GM12874 (cell line): ENCODE measurements around the gene TEAD3.

Source experiments
- TF ChIP-seq, protein P1 (sequence below): IDR thresholded peaks from 2 replicates; pipeline ENCODE4 v1.5.1; 2011; ENCODE audit warnings: low read depth, mild to moderate bottlenecking, control low read depth, low read length, moderate library complexity; ENCODE audit not compliant: insufficient read depth

Gene TEAD3

DNA sequence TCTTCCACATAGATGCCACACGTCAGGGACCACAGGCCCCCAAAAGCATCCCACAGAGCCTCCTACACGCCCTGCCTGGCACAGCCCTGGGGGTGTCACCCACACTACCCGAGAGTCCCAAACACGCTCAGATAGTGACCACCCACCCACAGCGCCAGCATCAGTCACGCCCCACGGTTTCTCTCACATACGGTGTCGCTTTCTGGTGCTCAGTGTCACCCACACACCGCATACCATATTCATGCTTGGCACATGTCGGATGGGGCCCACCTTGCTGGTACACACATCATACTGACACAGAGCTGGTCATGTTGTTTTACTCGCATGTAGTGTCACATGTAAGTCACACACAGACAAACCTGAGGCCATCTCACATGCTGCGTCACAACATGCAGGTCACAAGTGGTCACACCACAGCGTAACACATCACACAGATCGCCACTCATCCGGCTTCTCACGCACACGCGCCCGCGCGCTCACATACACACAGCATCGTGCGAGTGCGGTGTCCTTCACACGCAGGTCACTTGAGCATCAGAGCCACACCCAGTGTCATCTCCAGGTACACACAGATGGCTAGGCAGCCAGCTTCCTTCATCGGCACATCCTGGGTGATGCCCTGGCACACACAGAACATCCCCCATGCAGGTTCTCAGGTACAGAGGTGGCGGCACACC is 3.4 kb downstream of the TEAD3 start:
- TF ChIP-seq, protein P1, sequence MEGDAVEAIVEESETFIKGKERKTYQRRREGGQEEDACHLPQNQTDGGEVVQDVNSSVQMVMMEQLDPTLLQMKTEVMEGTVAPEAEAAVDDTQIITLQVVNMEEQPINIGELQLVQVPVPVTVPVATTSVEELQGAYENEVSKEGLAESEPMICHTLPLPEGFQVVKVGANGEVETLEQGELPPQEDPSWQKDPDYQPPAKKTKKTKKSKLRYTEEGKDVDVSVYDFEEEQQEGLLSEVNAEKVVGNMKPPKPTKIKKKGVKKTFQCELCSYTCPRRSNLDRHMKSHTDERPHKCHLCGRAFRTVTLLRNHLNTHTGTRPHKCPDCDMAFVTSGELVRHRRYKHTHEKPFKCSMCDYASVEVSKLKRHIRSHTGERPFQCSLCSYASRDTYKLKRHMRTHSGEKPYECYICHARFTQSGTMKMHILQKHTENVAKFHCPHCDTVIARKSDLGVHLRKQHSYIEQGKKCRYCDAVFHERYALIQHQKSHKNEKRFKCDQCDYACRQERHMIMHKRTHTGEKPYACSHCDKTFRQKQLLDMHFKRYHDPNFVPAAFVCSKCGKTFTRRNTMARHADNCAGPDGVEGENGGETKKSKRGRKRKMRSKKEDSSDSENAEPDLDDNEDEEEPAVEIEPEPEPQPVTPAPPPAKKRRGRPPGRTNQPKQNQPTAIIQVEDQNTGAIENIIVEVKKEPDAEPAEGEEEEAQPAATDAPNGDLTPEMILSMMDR, result no peak

DNA sequence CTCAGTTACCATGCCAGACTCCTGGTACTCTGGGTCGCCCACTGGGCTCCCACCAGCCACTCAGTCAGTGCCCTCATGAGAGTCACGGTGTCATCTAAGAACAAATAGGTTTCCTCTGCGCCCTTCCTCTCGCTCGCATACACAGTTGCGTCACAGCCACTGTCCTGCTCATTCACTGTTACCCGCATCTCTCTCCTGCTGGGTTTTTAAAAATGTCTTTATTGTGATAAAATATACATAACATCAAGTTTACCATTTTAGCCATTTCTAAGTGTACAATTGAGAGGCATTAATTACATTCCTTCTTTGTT is 4.0 kb downstream of the TEAD3 start:
- TF ChIP-seq, protein P1, result no peak

DNA sequence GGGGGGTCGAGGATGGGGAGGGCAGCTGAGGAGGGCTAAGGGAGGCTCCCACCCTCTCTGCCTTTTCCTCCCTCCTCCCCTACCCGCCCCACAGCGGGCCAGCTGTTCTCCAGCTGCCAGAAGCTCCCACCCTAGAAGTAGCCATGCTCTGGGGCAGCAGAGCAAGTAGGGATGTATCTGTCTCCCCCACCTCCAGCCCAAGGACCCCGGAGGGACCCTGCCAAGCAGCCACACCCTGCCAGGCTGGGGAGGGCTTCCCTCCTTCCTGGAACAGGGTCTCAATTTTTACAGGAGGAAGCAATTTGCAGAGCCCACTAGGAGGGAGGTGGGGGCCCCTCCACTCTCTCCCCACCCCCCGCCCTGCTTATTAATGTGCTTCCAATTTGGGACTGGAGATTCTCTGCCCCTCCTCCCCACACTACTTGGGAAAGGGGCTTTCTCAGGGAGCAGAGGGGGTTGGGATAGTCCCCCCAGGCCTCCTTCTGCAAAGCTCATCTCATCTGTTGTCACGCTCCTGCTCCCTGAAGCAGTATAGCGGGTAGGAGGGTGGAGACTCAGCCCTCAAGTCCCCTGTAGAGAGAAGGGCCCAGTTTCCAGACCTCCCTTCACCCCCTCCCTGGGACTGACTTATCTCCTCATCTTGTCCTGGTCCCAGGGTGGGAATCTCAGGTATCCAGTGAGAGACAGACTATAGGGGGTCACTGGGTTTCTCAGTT is 4.5 kb downstream of the TEAD3 start:
- TF ChIP-seq, protein P1, result no peak

DNA sequence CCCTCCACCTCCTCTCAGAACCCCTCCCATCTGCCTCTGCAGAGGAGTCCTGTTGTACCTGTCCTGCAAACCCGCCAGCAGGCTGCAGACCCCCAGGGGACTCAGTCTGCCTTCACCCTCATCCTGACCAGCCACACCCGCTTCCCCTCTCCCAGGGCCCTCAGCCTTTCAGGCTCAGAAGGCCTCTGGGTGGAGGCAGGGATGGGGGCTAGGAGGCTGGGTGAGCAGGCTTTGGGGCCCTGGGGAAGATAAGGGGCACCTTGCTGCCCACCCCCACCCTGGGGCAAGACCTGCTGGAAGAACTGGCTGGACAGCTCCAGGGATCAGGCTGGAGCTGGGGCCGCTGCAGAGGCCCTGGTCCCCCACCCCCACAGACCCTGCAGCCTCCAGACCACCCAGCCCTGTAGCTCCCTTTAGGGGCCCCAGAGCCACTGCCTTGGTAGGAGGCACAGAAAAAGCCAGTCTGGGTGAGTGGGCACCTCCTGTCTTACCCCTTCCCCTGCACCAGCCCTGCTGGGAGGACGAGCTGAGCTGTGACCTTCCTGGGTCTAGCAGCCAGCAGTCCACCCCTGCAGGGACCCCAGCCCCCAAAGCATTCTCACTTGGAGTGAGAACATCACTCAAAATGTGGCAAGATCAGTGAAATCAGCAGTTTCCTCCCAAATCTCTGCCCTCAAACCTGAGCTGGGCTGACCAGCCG is 5.2 kb downstream of the TEAD3 start:
- TF ChIP-seq, protein P1, result no peak

DNA sequence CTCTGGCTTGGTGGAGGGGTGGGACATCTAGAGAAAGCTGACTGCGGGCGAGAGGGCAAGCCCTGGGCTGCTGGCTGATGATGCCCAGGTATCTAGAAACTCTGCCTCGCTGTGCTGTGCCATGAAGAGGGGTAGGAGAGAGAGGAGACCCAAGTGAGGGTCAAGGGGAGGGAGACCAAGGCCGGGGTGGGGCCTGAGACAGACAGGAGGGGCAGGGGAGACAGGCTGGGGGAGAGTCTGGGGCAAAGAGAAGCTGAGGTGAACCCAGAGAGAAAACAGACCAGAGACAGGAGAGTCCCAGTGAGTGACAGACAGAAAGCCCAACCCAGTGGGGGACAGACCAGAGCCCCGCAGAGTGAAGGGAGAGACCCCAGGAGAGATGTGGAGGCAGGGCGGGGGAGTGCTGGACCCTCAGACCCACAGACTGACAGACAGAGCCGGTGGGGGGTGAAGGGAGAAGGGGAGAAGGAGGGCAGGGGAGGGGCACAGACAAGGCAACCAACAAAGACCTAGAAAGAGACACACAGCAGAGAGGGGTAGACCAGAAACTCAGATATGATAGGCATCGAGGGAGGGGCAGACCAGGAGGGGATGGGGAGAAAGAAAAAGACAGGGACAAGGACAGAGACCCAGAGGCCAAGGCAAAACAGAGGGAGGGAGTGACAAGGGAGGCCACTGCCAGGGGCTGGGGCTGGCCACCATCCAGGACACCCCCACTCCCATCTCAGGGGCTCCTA is 5.9 kb downstream of the TEAD3 start:
- TF ChIP-seq, protein P1, result no peak

DNA sequence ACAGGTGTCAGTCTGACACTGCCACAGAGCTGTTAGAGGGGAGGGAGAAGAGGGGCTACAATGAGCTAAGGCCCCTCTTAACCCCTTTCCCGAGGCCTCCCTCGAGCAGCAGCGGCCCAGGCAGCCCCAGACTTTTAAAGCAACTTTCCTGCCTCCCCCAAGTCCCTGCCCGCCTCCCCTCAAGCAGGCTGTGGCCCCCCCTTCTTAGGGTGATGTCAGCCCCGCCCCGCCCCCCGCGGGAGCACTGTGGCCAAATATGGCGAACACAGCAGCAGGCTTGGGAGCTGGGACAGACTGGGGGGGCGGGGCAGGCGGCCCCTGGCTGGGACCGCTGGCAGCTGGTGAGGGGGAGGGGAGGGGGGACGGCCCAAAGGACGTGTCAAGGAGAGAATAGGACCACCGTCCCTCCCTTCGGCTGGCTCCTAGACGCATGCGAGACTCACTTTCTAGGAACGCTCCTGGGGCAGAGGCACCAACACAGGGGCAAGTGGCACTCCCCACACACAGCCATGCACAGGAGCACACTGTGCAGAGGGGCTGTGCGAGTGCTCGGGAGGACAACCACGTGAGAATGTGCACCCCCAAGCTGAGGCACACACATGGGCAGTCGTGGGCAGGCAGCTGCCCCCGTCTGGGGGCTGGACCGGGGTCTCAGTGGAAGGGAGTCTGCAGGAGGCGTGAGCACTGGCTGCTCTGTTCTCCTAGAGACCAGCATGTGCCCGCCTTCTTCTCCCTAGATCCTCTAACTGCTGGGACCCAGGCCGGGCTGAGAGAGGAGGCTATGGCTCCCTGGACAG is 6.7 kb downstream of the TEAD3 start:
- TF ChIP-seq, protein P1, result no peak
